NCI-H526 (cell line): ENCODE results near the gene PRKG1.
"Not testable (repeated sequence)": the region's sequence is repeated elsewhere in the genome, so short reads cannot be mapped to it uniquely, and the experiment has no call there.

ENCODE experiments used
- DNase-seq, 2 experiments: peaks; one replicate each; lab custom pipeline; 2025; lab: John Stamatoyannopoulos, UW

PRKG1 gene

DNA sequence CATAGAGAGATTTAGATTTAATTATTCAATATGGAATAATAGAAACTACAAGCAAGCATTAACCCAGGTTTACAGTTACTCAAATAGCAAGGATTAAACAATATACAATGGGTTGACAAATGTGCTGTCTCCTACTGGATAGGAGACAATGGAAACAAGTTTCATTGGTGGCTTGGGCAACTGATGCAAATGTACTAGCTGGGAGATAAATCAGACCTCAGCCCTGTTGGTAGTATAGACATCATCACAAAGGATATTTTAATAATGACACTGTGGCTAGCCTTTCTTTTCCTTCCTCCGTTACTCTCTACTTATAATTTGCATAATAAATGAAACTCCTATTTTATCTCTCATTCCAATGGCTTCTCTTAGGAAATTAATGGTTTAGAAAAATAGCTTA lies 1143.2 kb downstream of the PRKG1 start:
- DNase-seq: no peak

DNA sequence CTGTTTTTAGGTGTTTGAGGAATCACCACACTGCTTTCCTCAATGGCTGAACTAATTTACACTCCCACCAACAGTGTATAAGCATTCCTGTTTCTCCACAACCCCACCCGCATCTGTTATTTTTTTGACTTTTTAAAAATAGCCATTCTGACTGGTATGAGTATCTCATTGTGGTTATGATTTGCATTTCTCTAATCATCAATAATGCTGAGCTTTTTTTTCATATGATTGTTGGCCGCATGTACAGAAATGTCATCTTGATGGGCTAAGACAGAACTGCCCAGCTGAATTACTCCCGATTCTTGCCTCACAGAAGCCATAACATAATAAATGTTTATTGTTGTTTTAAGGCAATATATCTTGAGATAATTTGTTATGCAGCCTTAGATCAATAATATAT lies 1146.7 kb downstream of the PRKG1 start:
- no peak for DNase-seq

DNA sequence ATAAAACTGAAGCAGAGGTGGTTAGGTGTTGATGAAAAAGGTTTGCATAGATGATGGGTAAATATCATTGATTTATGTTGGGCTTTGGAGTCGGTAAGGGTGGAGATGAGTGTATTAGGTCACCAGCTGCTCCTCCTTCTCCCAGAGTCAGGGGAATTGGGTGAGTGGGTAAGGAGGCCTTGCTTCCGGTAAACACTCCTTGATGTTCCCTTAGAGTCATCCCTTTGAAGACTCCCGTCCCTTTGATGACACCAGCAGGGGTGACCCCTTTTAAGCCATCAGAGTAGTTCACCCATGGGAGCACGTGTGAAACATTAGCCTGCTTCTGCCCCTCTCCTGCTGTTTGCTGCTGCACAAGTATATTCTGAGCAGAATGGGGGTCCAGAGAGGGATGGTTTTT lies 1147.6 kb downstream of the PRKG1 start:
- DNase-seq: no peak

DNA sequence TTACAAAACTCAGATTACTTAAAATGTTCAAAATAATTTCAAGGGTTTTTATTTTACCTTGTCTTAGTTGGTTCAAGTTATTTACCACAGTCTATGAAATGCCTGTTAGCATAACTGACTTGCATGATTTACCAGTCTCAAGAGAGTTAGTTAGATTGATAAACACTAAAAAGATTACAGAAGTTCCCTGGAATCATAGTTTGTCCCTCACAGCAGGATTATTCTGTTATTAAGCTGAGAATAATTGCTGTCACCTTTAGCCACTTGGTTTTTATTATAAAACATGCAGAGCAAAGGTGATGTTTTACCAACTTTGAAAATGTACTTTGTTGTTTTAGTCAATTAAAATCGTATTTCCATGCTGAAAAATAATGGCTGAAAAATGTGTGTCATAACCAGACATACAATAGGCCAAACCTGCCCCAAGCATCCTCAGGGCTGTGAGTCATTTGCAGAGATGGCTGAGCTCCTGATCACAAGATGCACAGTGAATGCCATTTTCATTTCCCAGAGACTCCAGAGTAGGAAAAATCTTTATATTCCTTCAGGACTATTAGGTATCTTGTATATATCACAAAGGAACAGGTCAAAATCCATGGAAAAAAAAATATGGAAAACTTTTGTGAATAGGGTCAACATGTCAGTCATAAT lies 1152.0 kb downstream of the PRKG1 start:
- no peak for DNase-seq

DNA sequence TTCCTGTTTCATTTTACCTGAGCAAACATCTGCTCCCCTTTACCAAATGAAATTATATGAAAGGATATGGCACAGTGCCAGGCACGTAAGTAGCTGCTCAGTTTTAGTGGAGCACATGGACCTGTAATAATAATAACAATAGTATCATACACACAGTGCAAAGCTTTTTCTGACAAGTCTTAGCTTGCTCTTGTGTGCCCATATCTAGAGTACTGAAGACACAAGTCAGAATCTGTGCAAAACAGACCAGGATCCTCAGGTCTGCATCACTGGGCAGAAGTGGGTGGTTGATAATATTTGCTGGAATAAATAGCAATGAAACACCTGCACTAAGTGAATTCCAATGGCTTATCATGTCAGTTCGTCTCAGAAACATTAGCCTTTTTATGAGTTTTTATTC lies 1154.3 kb downstream of the PRKG1 start:
- DNase-seq: no peak

DNA sequence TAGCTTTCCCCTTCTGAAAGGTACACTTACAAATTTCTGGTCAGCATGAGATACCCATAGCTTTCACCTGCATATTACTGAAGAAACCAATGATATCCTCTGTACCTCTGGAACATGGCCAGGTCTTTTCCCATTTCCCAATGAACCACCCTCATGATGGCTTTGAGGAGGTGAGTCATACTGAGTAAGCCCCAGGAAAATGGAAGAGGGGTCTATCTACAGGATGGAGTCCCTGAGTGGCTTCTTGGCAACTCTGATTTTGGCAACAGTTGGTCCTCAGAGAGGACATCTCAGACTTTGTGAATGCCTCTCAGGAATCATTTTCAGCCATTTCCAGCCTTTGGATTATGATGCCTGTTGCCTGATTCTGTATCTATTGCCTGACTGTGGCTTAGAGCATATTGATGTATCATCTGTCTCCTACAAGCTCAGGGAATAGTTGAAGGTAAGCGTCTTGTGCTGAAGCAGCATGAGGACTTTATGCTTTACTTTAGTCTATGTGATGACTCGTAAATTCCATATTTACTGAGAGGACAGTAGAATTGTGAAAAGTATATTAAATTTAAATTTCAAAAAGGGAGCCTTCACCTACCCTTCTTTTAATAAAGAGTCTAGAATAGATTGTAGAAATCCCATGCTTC lies 1155.1 kb downstream of the PRKG1 start:
- no peak for DNase-seq

DNA sequence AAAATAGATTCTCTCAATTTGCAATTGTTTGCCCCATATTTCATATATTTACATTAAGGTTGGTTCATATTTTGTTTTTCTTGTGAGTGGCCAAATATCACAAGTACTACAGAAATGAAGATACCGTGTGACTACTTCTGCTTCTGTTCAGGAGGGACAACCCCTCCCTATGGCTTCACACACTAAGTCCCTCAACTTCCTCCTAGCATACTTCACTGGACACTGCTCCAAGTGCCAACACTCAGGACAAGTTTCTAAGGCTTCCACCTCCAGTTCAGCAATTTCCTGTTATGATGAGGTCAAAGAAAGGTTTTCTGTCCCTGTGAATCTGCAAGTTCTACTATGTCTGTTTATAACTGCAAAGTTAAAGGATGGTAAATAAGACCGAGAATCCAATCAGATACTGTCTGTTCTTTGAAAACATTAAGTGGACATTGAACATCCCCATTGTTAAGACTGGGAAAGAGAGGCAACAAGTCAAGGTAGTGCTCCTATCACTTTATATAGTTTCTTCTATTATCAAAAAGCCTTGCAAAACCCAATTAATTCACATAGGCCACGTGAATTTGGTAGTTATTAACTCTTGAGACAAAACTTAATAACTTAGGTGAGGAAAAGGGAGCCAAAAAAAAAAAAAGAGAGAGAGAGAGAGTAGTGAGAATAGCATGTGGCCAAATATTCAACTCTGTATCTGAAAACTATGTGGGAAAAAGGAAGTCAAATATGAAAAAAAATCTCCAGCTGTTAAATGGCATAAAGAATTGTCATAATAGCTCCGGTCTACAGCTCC lies 1158.5 kb downstream of the PRKG1 start:
- no peak for DNase-seq

DNA sequence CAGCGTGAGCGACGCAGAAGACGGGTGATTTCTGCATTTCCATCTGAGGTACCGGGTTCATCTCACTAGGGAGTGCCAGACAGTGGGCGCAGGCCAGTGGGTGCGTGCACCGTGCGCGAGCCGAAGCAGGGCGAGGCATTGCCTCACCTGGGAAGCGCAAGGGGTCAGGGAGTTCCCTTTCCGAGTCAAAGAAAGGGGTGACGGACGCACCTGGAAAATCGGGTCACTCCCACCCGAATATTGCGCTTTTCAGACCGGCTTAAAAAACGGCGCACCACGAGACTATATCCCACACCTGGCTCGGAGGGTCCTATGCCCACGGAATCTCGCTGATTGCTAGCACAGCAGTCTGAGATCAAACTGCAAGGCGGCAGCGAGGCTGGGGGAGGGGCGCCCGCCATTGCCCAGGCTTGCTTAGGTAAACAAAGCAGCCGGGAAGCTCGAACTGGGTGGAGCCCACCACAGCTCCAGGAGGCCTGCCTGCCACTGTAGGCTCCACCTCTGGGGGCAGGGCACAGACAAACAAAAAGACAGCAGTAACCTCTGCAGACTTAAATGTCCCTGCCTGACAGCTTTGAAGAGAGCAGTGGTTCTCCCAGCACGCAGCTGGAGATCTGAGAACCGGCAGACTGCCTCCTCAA lies 1159.2 kb downstream of the PRKG1 start:
- DNase-seq: not testable (repeated sequence)

DNA sequence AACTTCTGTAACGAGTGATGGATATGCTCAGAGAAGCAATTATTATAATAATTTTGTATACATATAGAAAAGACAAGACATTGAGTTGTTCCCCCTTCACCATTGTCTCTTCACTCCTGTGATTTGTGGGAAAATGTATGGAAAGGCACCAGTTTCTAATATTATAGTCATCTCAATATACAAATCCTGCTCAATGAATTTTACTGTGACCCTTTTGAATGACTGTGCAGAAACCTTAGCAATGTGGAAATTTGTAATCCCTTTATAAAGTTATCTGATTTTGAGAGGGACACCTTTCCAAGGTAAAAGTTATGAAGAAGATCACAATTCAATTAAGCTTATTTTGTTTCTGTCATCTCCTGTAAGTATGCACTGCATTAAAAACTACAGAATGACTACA lies 1165.5 kb downstream of the PRKG1 start:
- no peak for DNase-seq

DNA sequence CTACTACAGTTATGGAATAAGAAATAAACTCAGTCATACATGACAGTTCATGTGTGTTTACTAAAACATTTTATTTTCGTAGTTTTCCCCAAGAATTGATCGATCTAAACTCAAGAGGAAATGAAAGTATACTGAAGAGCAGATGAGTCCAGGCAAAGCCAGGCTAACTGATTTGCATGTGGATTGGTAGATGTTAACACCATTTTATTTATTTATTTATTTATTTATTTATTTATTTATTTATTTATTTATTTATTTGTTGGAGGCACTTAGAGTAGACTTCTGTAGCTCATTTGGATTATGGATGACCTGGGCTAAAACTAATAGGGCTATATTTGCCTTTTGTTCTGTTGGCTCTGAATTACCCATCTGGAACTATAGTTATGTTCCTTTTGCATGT lies 1171.3 kb downstream of the PRKG1 start:
- DNase-seq: no peak

DNA sequence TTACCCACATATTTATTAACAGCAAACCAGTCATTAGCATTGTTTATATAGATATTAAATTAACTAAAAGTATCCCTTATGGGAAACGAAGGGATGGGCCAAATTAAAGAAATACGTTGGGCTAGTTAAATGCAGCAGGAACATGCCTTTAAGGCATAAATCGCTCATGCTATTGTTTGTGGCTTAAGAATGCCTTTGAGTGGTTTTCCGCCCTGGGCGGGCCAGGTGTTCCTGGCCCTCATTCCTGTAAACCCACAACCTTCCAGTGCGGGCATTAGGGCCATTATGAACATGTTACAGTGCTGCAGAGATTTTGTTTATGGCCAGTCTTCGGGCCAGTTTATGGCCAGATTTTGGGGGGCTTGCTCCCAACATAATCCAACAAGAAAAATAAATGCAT lies 1173.6 kb downstream of the PRKG1 start:
- DNase-seq: not testable (repeated sequence)

DNA sequence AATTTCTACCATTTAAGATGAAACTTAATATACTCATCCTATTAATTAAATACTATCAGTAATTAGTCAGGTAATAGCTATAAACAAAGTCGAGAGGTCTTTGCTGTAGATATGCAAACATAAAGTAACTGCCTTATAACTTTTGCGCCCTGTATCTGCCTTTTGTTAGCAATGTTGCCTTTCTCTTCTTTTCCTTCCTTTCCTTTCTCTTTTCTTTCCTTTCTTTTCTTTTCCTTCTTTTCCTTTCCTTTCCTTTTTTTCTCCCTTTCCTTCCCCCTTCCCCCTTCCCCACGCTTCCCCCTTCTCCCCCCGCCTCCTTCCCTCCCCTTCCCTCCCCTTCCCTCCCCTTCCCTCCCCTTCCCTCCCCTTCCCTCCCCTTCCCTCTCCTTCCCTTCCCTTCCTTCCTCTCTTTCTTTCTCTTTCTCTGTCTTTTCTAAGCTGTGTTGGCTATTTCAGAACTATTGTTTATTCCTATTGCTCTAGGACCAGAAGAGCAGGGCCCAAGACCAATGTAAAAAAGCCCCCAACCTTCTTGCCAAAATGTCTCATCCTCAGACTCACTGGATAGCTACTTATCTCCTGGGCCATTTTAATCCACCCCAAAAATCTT lies 1174.5 kb downstream of the PRKG1 start:
- DNase-seq: no peak

DNA sequence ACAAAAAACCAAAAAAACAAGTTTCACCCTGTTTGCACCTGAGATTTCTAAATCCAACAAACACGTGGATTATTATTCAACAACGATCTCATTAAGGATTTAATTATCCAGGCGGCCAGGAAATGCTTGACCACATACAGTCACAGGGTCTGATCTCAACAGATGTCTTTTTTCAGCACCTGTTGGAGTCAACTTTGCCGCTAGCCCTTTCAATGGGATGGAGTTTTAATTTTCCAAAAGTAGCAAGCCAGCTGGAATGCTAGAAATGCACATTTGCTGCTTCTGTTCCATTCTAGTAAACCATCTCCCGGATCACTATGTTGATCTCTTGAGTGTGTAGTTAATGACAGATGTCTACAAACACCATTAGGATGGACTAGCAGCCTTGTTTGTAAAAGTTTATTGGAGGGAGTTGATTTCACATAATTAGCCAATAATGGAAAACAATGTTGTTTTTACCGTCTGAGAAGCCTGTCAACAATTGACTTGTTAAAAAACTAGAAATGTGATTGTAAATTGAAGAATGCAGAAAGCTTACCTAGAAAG lies 1175.6 kb downstream of the PRKG1 start:
- DNase-seq: no peak

DNA sequence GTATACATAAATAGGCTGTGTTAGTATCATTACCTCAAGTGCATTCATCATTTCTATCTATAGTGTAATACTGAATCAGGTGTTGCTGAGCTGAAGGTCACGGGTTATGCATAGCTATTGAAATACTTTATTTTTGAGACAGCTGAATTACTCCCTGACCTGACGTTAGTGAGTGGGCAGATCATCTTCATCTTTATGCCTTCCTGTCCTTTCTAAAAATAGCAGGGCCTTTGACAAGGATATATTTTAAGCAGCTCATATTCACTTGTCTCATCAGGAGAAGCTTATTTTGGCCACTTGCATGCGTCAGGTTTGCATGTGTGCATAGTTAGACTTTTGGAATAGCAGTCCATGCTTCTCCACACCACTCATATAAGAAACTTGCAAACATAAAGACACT lies 1176.2 kb downstream of the PRKG1 start:
- DNase-seq: no peak

DNA sequence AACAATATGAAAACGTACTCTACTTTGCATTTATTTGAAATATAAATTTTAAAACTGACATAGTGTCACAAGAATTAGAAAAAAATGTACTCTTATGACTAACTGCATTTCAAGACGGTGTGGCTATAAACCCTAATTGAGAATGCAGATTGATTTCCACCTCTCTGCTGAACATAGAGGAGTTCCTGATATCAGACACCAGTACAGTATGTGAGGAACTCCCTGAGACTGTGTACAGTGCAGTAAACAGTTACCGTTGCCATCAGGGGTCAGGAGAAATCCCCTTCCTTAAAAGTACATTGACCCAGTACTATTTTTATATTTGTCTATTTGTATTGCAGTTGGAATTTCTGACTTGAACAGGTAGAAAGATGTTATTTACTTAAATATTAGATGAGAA lies 1178.0 kb downstream of the PRKG1 start:
- DNase-seq: no peak

DNA sequence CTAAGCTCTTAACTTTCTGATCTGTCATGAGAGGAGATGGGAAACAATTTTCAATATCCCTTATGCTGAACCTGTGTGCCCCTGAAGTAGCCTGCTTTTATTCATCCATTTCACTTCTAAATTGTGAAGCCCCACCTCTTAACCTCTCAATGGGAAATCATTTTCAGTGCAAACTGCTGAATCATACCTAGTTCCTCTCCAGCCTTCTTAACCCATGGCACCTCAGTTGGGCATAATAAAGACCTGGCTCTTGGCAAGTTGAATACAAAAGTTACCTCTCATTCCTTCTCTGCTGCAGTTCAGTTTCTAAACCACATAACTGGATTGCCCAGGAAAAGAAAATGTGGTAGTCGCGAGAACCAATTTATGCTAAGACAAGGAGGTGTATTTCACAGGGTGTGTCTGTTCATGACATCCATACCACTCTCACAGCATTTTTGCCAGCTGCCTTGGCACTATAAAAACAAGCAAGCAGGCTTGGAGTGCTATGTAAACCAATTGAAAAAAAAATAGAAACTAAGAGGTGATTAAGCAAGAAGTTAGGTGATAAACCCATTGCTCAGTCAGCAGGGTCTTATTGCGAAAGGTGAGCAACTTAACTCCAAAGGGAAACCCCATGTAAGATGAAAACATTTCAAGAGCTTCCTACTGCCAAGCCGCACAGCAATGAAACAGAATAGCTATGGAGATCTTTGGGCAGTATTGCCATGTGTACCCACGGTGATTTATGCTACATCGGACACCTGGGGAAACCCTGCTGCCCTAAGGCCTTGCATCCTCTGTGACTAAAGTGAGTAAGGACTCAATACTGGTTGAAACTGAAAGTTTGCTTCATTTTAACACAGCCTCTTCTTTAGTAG lies 1182.8 kb downstream of the PRKG1 start:
- DNase-seq: no peak

DNA sequence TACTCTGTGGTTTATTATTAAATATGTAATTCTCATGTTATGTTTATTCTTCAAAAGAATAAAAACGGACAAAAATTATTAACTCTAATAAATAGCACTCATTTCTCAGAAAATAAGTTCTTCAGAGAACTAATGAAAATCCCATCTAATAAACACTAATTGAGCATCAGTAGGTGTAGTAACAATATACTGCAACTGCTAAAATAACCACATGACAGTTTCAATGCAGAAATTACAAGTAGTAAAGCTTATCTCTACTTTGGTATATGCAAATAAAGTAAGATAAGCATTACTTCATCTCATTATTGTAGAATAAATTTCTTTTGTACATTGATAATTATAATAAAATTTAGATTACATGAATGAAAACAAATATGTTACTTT lies 1183.4 kb downstream of the PRKG1 start:
- no peak for DNase-seq

DNA sequence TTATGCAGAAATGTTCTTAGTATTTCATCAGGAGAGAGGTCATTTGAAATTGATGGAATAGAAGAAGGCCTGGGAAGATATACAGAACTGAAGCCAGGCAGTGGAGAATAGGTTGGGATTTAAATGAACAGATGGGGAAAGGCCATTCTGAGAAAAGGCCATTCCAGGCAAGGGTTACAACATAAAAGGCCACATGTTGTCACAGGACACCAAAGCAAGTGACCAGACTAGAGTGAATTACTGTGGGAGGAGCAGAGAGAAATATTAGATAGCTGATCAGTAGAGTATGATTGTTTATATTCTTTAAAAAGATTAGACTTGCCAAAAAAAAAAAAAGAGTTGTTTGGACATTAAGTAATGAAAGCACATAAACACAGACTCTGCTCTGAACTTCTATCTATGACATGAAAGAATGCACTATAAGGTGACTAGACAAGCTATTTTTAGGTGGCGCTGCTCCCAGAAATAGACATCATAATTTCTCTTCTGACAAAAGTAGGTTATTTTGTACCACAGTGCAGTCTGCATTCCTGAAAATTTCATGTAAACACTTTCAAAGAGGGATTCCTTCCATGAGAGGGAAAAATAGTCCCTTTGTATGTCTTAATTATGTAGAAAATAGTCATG lies 1184.6 kb downstream of the PRKG1 start:
- no peak for DNase-seq

DNA sequence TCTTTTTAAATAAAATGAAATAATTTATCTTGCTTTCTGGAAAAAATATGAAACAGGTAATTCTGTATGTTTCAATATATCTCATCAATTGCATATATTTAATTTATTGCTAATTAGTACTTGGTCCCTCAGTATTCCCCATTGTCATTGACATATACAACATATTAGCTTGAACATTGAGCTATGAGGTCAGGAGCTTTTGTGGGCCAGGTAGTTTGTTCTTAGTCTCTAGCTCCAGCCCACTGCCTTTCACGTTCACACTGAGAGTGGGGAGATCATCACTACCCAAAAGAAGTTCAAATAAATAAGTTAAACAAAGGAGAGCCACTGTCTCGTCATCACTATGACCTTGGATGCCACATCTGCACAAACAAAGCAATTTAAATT lies 1185.1 kb downstream of the PRKG1 start:
- no peak for DNase-seq

DNA sequence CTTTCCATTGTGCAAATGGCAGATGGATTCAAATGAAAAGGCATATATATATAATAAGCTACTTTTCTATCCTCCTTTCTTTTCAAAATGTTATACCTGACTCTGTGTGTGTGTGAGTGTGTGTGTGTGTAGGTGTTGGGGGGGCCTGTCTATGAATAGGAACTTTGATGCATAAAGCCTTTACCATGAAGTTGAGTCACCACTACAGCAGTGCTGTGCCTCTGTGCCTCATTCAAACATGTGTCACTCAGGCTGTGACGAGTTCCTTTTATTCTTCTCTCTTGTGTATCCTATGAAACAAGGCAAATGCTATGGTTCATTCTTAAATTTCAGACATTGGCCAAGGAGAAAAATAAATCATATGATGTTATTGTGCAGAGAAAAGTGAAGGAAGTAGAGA lies 1187.1 kb downstream of the PRKG1 start:
- DNase-seq: no peak
